ENCODE measurements around the gene SLC6A6. TPM values are rescaled to one million over a fixed set of nuclear protein-coding genes. Genes with fewer than 3 reads are reported as not detected.
"Not testable (repeated sequence)": the region's sequence is repeated elsewhere in the genome, so short reads cannot be mapped to it uniquely, and the experiment has no call there.

The SLC6A6 gene
- total RNA-seq, 2 donors from 2014 or later = 6.7 to 8.3 TPM

DNA sequence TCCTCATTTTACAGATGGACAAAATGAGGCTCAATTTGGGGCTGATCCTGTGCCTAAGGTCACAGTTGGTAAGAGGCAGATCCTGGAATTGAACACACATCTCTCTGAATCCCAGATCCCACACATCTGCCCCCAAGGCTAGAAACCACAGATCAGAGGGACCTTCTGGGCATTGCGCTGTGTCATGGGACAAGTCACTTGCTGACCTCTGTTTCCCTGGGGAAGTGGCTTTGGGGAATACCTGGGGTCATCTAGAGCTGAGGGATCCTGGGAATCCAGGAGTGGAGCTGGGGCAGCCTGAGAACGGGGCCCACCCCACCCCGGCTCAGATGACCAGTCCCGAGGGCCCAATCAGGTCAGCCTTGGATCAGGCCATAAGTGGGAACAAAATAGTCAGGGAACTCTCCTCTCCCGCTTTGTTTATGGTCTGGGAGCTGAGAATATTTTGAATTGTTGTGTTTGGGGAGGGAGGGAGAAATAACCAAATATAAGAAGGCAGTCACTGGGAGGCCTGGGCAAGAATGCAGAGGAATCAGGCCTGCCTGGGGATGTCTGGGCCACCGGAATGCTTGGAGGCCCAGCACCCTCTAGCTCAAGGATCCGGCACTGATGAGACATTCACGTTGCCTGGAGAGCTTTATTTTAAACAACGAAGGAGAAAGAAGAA is 8.8 kb upstream of the SLC6A6 start:
- ATAC-seq (no peak), DNase-seq (no peak)
- intact Hi-C loops (cut with DNase I, micrococcal nuclease) = no loop called here

- intact Hi-C loops (cut with DNase I, micrococcal nuclease) = no loop called here
- DNase-seq = no peak
- no peak for ATAC-seq
Observed at GRCh38 chr3:14396031-14396692, 6.2 kb upstream of the SLC6A6 start.

- intact Hi-C loops (cut with DNase I, micrococcal nuclease) = no loop called here
- ATAC-seq = peak; percentile 16
- no peak for DNase-seq
Observed at GRCh38 chr3:14397046-14397445, 5.4 kb upstream of the SLC6A6 start.

DNA sequence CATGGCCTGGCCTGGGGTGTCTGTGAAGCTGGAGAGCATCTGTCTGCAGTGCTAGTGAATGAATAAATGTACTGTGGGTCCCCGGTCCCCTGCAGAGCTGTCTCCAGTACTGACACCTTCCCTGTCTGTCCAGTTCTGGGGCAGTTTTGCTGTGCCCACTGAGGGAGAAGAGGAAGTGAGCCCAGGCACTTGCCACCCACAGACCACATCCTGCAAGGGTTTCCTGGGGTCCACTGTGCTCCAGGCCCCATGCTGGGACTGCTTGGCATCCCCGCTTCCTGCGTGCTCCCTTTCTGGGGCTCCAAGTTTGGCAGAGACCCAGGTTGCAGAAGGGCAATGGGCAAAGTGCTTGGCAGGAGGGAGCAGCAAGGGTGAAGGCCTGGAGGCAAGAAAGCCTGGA is 4.9 kb upstream of the SLC6A6 start:
- DNase-seq (no peak), ATAC-seq (no peak)
- intact Hi-C loops (cut with DNase I, micrococcal nuclease) = no loop called here

DNA sequence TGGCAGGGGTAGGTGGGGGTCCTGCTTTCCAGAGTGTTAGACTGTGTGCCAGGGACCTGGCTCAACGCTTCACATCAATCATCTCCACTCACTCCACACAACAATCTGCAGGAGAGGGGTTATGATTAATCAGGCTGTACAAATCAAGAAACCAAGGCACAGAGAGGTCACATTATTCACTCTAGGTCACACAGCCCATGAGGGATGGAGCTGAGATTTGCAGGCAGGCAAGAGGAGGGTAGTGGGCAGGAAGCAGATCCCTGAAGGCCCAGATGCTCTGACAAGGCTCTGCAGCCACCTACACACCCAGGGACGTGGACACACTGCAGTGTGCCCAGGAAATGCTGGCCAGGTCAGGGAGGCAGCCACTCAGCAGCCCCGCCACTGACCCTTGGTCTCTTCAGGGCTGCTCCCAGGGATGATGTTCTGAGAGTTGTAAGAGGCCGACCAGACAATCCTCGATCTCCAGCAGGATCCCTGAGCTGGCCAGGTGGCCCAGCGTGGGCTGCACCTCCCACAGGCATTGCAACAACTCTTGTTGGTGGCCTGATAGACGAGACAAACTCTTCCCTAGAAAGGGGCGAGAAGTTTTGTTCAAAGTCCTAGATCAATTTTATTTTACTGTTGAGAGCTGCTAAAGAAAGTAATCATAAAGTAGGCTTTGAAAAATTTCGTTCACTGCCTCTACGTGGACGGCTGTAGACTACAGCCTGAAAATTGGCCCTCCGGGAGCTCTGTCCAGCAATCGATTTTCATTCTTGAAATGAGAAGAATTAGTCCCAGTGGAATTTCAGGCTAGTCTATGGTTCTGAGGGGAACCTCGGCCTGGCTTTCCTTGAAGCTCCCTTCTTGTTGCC is 4.2 kb upstream of the SLC6A6 start:
- DNase-seq = no peak
- ATAC-seq = no peak
- intact Hi-C loops (cut with DNase I, micrococcal nuclease) = no loop called here

DNA sequence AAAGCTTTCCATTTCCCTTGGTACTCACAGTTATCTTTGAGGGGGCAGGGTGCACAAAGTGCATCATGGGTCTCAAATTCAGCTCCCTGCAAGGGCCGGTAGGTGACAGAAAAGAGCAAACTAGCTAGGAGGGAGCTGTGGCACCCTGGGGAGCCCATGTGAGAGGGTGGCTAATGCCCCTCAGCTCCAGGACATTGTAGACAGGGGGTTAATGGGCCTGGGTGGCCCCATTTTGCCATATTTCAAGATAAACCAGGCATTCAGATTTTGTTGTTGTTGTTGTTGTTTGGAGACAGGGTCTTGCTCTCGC is 3.7 kb upstream of the SLC6A6 start:
- DNase-seq (no peak), ATAC-seq (no peak)
- intact Hi-C loops (cut with DNase I, micrococcal nuclease) = no loop called here

GRCh38 chr3:14401692-14402303 is 608 bp upstream of the SLC6A6 start:
- ATAC-seq = no peak
- no peak for DNase-seq
- intact Hi-C loops (cut with DNase I, micrococcal nuclease) = no loop called here

GRCh38 chr3:14403619-14404155 is 1.3 kb downstream of the SLC6A6 start:
- intact Hi-C loops (cut with DNase I, micrococcal nuclease) = no loop called here
- ATAC-seq = no peak
- DNase-seq = peak; percentile 42 to 45

DNA sequence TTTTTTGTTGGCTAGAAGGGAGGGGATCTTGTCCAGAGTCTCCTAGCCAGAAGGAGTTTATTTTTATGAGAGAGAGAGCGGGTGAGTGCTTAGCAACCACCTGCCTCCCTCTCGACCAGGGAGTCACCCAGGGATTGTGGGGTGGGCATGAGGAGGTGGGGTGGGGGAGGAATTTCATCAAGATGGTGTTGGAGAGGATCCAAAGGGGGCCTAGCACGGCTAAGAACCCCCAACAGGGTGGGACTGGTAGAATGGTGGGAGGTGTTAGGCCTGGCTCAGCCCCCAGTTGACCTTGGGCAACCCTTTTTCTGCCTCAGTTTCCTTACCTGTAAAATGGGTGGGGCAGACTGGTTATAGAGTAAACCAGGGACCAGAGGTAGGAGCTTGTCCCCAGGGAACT is 1.8 kb downstream of the SLC6A6 start:
- intact Hi-C loops (cut with DNase I, micrococcal nuclease) = no loop called here
- no peak for DNase-seq
- no peak for ATAC-seq

DNA sequence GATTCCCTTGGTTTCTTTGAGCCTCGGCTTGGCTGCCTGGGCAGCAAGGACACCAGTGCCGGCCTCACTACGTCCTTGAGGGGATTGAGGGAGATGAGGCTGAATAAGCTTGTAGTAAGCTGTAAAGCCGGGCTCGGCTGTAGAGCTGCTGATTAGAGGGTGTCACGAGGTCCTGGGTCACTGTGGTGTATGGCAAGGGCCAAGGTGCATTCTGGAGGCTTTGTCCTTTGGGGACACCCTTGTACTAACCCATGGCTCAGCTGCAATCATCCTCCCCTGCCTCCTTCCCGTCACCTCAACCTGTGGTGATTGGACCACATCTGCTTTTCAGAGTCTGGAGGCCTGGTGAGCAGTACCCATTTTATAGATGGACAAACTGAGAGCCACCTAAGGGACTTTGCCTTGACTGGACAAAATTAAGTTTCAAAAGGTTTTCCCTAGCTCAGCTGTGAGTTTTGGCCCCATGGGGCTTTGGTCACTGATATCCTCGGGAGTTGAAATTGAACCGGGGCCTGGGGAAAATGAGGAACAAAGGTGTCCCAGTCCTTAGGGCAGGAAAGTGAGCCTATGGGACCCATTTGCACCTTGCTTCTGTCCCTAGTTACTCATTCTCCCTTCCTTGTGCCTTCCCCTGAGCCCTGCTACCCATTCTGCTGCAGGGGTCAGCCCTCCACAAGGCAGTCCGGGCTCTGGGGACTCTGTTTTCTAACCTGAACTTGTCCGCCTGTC is 2.4 kb downstream of the SLC6A6 start:
- ATAC-seq (no peak), DNase-seq (no peak)
- intact Hi-C loops (cut with DNase I, micrococcal nuclease) = loop anchor here in 1 of 2 donors (5.0 kb wide), 1 partner anchor 58 kb away; no protein-coding TSS in a partner anchor

GRCh38 chr3:14405360-14406238 is 3.2 kb downstream of the SLC6A6 start:
- intact Hi-C loops (cut with DNase I, micrococcal nuclease) = loop anchor here in 1 of 2 donors (5.0 kb wide), 1 partner anchor 57 kb away; no protein-coding TSS in a partner anchor
- ATAC-seq = no peak
- no peak for DNase-seq

DNA sequence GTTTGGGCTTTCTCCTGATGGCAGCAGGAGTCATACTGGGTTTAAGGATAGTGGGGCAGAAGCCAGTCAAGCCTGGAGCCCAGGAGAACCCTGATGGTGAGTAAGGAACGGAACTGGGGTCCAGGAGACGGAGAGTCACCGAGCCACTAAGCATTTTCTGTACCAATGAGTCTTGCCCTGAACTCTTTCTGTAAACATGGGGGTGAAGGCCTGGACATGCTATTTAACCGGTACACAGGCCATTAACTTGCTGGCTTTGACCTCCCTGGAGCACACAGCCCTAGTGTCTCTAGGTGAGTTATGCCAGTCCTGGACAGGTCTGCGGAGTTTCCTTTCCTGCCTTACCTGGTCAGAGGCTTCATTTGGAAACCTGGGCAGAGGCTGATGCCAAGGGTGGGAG is 3.9 kb downstream of the SLC6A6 start:
- DNase-seq (no peak), ATAC-seq (no peak)
- intact Hi-C loops (cut with DNase I, micrococcal nuclease) = loop anchor here in 1 of 2 donors (5.0 kb wide), 1 partner anchor 56 kb away; no protein-coding TSS in a partner anchor

DNA sequence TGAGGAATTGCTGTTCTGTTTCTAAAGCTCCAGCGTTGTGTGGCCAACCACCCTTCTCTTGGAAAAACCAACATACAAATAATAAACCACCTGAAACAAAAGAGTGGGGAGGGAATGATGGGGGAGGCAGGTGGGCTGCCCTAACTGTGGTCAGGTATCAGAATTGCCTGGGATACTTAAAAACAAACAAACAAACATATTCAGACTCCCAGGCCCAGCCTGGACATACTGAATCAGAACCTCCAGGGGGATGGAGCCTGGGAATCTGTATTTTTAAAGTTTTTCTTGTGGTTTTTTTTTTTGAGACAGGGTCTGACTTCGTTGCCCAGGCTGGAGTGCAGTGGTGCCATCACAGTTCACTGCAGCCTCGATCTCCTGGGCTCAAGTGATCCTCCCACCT is 4.4 kb downstream of the SLC6A6 start:
- intact Hi-C loops (cut with DNase I, micrococcal nuclease) = loop anchor here in 1 of 2 donors (5.0 kb wide), 1 partner anchor 56 kb away; no protein-coding TSS in a partner anchor
- ATAC-seq (no peak), DNase-seq (no peak)

GRCh38 chr3:14407203-14407602 is 4.8 kb downstream of the SLC6A6 start:
- ATAC-seq (no peak), DNase-seq (no peak)
- intact Hi-C loops (cut with DNase I, micrococcal nuclease) = loop anchor here in 1 of 2 donors (5.0 kb wide), 1 partner anchor 55 kb away; no protein-coding TSS in a partner anchor

GRCh38 chr3:14409779-14410063 is 7.3 kb downstream of the SLC6A6 start:
- intact Hi-C loops (cut with DNase I, micrococcal nuclease) = loop anchor here in 1 of 2 donors (5.0 kb wide), 1 partner anchor 53 kb away; no protein-coding TSS in a partner anchor
- not testable (repeated sequence) for ATAC-seq, DNase-seq

- ATAC-seq = no peak
- no peak for DNase-seq
- intact Hi-C loops (cut with DNase I, micrococcal nuclease) = no loop called here
Observed at GRCh38 chr3:14410106-14410502, 7.7 kb downstream of the SLC6A6 start.

GRCh38 chr3:14410503-14411165 is 8.2 kb downstream of the SLC6A6 start:
- intact Hi-C loops (cut with DNase I, micrococcal nuclease) = no loop called here
- ATAC-seq = peak; percentile 32

More at GRCh38 chr3:14410503-14411165, 8.2 kb downstream of the SLC6A6 start:
- no peak for DNase-seq

Data from left colon (tissue), 2 donors.